GM23338 (cell line): ENCODE data around the gene ARMCX5.

Experiments used
- CREB1 ChIP-seq: fragments of 250-450 bp; sonication (Bioruptor Pico); IDR thresholded peaks from 2 replicates; pipeline ENCODE4 v1.5.0; 2020; ENCODE audit warnings: low read depth, mild to moderate bottlenecking, moderate library complexity
- CTCF ChIP-seq, 2 experiments: fragments of 200-600 bp in 1 of 2; sonication (generic) in 1 of 2; conservative IDR thresholded peaks; 2 replicates each; pipeline versions ENCODE4 v1.5.1 to v1.6.1; 2016 to 2017; ENCODE audit warnings: antibody characterized with exemption in 2 of 2, low read depth in 2 of 2, mild to moderate bottlenecking in 2 of 2, moderate library complexity in 1 of 2
- ETS1 ChIP-seq: IDR thresholded peaks from 2 replicates; pipeline ENCODE4 v1.6.1; 2016; ENCODE audit warnings: antibody characterized with exemption
- EZH2 ChIP-seq: fragments of 200-600 bp; sonication (generic); IDR thresholded peaks from one replicate; pipeline ENCODE4 v1.8.0; 2017; ENCODE audit warnings: antibody characterized with exemption, mild to moderate bottlenecking, low read depth; ENCODE audit not compliant: unreplicated experiment
- EZH2phosphoT487 ChIP-seq: fragments of 200-600 bp; sonication (generic); IDR thresholded peaks from one replicate; pipeline ENCODE4 v1.8.1; 2018; ENCODE audit warnings: antibody characterized with exemption; ENCODE audit not compliant: unreplicated experiment
- JUNB ChIP-seq: IDR thresholded peaks from one replicate; pipeline ENCODE4 v1.6.1; 2016; ENCODE audit warnings: antibody characterized with exemption; ENCODE audit not compliant: unreplicated experiment
- POLR2AphosphoS5 ChIP-seq: IDR thresholded peaks from 2 replicates; pipeline ENCODE4 v1.6.1; 2016; ENCODE audit warnings: antibody characterized with exemption, low read depth
- REST ChIP-seq: IDR thresholded peaks from one replicate; pipeline ENCODE4 v1.6.1; 2018; ENCODE audit warnings: antibody characterized with exemption; ENCODE audit not compliant: unreplicated experiment
- STAT1 ChIP-seq: IDR thresholded peaks from one replicate; pipeline ENCODE4 v1.6.1; 2016; ENCODE audit warnings: antibody characterized with exemption; ENCODE audit not compliant: unreplicated experiment
- ZNF114 ChIP-seq: fragments of 250-450 bp; sonication (Bioruptor Pico); IDR thresholded peaks from 2 replicates; pipeline ENCODE4 v1.5.0; 2020; ENCODE audit warnings: mild to moderate bottlenecking, moderate library complexity
- ZNF331 ChIP-seq: fragments of 250-450 bp; sonication (Bioruptor Pico); IDR thresholded peaks from 2 replicates; pipeline ENCODE4 v1.5.0; 2020; ENCODE audit warnings: low read depth, mild to moderate bottlenecking, moderate library complexity

GRCh38 chrX:102593367-102593766 is 5.9 kb upstream of the ARMCX5 start:
- TF ChIP-seq CTCF (conservative IDR thresholded peaks at IDR 0.05; ENCODE audit: low read depth in 2 of 2) (no peak), EZH2phosphoT487 (no peak), EZH2 (no peak), CREB1 (no peak), REST (no peak), POLR2AphosphoS5 (no peak), ETS1 (no peak), ZNF331 (no peak), JUNB (no peak), STAT1 (no peak), ZNF114 (CRISPR knock-in tag) (no peak)
